Uterus (tissue), 2 donors: ENCODE data around the gene PLEKHD1.

Source experiments
- CTCF ChIP-seq, 4 experiments: fragments of 200-600 bp in 2 of 4; fragments of 450-650 bp in 2 of 4; sonication (generic) in 2 of 4; IDR thresholded peaks; one replicate each; pipeline ENCODE4 v1.5.1; 2016 to 2019; ENCODE audit warnings: antibody characterized with exemption in 4 of 4, mild to moderate bottlenecking in 2 of 4, moderate library complexity in 1 of 4
- POLR2A ChIP-seq, 2 donors: fragments of 450-650 bp; IDR thresholded peaks; one replicate each; pipeline ENCODE4 v1.6.1; 2016; ENCODE audit warnings: antibody characterized with exemption in 2 of 2, mild to moderate bottlenecking in 1 of 2, moderate library complexity in 1 of 2

GRCh38 chr14:69567563-69567962, 83.0 kb downstream of the PLEKHD1 start:
- TF ChIP-seq POLR2A (IDR thresholded peaks at IDR 0.05) (no peak), CTCF (IDR thresholded peaks at IDR 0.05) (no peak)
